ENCODE measurements around the gene GLIPR1L2. TPM values are rescaled to one million over a fixed set of nuclear protein-coding genes. Genes with fewer than 3 reads are reported as not detected.
A peak's percentile ranks its signal among the peaks of the same experiment; 100 is the strongest.

GLIPR1L2 gene
- total and polyA plus RNA-seq, 2 of the 8 experiments (the other 6 are each of a cell fraction or from before 2014, with no cell fraction given) = 0.09 TPM; not detected in 1

DNA sequence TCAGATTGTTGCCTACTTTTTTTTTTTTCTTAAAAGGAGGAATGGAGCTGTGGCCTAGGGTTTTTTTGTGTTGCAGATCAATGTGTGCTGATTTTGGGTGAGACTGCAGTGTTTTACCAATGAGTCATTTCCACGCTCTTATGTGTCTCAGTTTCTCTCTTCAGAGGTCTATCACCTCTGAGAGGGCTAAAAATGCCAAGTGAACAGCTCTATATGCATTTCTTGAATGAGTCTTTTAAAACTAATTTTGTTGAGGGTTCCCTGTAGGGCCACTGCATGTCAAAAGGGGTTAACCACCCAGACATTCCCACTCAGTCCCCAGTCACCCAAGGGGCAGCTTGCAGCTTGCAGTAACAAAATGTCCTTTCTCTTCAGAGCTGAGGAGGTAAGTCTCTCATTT lies 24.3 kb upstream of the GLIPR1L2 start:
- H2BK15ac ChIP-seq (ENCODE audit: low read length) = no peak overlapping the region
- no peak overlapping the region for H3K9ac ChIP-seq (replicated peaks in 1 of 4; ENCODE audit: extremely low read depth in 1 of 4, low read depth in 3 of 4, low read length in 3 of 4)
- DNase-seq (ENCODE audit: low read depth in 1 of 2, low spot score in 2 of 2) (no peak), FAIRE-seq (no peak)
- no peak overlapping the region for H4K91ac ChIP-seq (replicated peaks; ENCODE audit: insufficient read length, low read length)
- H2BK12ac ChIP-seq (ENCODE audit: low read depth, low read length) = no peak overlapping the region
- ChIA-PET POLR2A (ENCODE audit: partially characterized antibody) (no interaction called here), CTCF (ENCODE audit: partially characterized antibody) (interaction anchor here (0.6 to 1.3 kb wide), 4 partner anchors 25 to 511 kb away, joined by 3 to 7 read pairs (median 4); no protein-coding TSS in a partner anchor)
- H3K9me3 ChIP-seq (ENCODE audit: insufficient read depth in 2 of 2, low read depth in 1 of 2, low read length in 1 of 2) = 0 out of 4 replicates have a peak, but pooled peaks cover 0 to 5% of the 10 kb centered on the region in 2 experiments
- no peak overlapping the region for H2BK5ac ChIP-seq (ENCODE audit: low read depth, low read length)
- H4K8ac ChIP-seq (ENCODE audit: extremely low read depth, insufficient read depth, low read length) = no peak overlapping the region
- no peak overlapping the region for H3K27ac ChIP-seq (ENCODE audit: low read depth, low read length)
- H3K4ac ChIP-seq (replicated peaks; ENCODE audit: insufficient read length, low read depth, low read length) = no peak overlapping the region
- peaks cover 0 to 19% of the 10 kb centered on the region in 2 experiments; a peak in 2 of 4 replicates for H3K79me2 ChIP-seq (ENCODE audit: control insufficient read depth in 1 of 2, insufficient read depth in 2 of 2, low read length in 2 of 2)
- H3K27me3 ChIP-seq (replicated peaks in 1 of 4; ENCODE audit: control insufficient read depth in 3 of 4, extremely low read depth in 1 of 4, insufficient read depth in 3 of 4, low read length in 3 of 4) = no peaks in the 10 kb centered on the region
- peak overlapping the region; percentile 19 to 52; a peak in 3 of 4 replicates for H3K4me2 ChIP-seq (ENCODE audit: insufficient read depth in 1 of 2, low read depth in 2 of 2, low read length in 2 of 2)
- peaks cover 0 to 9% (median 6%) of the 10 kb centered on the region in 4 experiments; a peak in 2 of 7 replicates for H3K4me1 ChIP-seq (replicated peaks in 1 of 4; ENCODE audit: control insufficient read depth in 3 of 4, insufficient read depth in 4 of 4, low read length in 3 of 4)
- no peak overlapping the region for H3K18ac ChIP-seq (ENCODE audit: extremely low read depth, low read length)
- no peaks in the 10 kb centered on the region for H4K20me1 ChIP-seq (replicated peaks in 1 of 2; ENCODE audit: control insufficient read depth in 1 of 2, insufficient read depth in 2 of 2, low read length in 2 of 2)
- H2BK120ac ChIP-seq (replicated peaks; ENCODE audit: low read depth, low read length) = no peak overlapping the region
- H3K23ac ChIP-seq (ENCODE audit: insufficient read length) = no peak overlapping the region
- no peaks in the 10 kb centered on the region; a peak in 2 of 8 replicates for H3K36me3 ChIP-seq (ENCODE audit: control insufficient read depth in 2 of 4, insufficient read depth in 4 of 4, low read length in 3 of 4)
- H2BK20ac ChIP-seq (ENCODE audit: low read length) = no peak overlapping the region
- H3K79me1 ChIP-seq (ENCODE audit: low read depth, low read length) = no peaks in the 10 kb centered on the region
- no peak overlapping the region for H3K14ac ChIP-seq (ENCODE audit: insufficient read length)
- no peak overlapping the region for H2AK5ac ChIP-seq (ENCODE audit: low read depth, low read length)
- H3K23me2 ChIP-seq (ENCODE audit: low read depth, low read length) = no peaks in the 10 kb centered on the region
- no peak overlapping the region for H3K56ac ChIP-seq (replicated peaks; ENCODE audit: insufficient read length, low read depth, low read length)
- no peak overlapping the region for H4K5ac ChIP-seq (ENCODE audit: insufficient read length, low read depth, low read length)
- 0 out of 2 replicates have a peak overlapping the region, but pooled peaks have one; percentile 2 for H2AFZ ChIP-seq (ENCODE audit: low read length)
- WGBS, 2 experiments (ENCODE audit: extremely low coverage in 1 of 2, insufficient coverage in 1 of 2, insufficient read length in 1 of 2, insufficient replicate concordance in 2 of 2, low coverage in 1 of 2, low lambda C conversion rate in 2 of 2, missing lambda C conversion rate in 1 of 2) = 13% methylated on average over 1 of the region's 1 CpG; no CpG with 5 or more reads in 1 of the 2 experiments
- peak overlapping the region in 1 of 4 experiments; percentile 31; a peak in 3 of 8 replicates for H3K4me3 ChIP-seq (ENCODE audit: extremely low read depth in 1 of 4, insufficient read depth in 2 of 4, low read depth in 3 of 4, low read length in 4 of 4)
- TF ChIP-seq NRF1 (IDR thresholded peaks at IDR 0.05; ENCODE audit: low read depth, low read length) (no peak), CHD1 (IDR thresholded peaks at IDR 0.05; ENCODE audit: low read depth, low read length) (no peak), FOSL1 (IDR thresholded peaks at IDR 0.05; ENCODE audit: insufficient read depth, low read depth, low read length) (no peak), CHD2 (IDR thresholded peaks at IDR 0.05; ENCODE audit: low read length) (no peak)
- TF ChIP-seq, protein P1, sequence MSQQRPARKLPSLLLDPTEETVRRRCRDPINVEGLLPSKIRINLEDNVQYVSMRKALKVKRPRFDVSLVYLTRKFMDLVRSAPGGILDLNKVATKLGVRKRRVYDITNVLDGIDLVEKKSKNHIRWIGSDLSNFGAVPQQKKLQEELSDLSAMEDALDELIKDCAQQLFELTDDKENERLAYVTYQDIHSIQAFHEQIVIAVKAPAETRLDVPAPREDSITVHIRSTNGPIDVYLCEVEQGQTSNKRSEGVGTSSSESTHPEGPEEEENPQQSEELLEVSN (IDR thresholded peaks at IDR 0.05) = no peak

All from H1 (cell line).